HuH-7 (cell line): Measurements from ENCODE around the gene ACTG1.

Experiments
- DNase-seq: peaks from one replicate; pipeline ENCODE4 v3.0.0; 2011; ENCODE audit warnings: low spot score

Gene ACTG1

DNA sequence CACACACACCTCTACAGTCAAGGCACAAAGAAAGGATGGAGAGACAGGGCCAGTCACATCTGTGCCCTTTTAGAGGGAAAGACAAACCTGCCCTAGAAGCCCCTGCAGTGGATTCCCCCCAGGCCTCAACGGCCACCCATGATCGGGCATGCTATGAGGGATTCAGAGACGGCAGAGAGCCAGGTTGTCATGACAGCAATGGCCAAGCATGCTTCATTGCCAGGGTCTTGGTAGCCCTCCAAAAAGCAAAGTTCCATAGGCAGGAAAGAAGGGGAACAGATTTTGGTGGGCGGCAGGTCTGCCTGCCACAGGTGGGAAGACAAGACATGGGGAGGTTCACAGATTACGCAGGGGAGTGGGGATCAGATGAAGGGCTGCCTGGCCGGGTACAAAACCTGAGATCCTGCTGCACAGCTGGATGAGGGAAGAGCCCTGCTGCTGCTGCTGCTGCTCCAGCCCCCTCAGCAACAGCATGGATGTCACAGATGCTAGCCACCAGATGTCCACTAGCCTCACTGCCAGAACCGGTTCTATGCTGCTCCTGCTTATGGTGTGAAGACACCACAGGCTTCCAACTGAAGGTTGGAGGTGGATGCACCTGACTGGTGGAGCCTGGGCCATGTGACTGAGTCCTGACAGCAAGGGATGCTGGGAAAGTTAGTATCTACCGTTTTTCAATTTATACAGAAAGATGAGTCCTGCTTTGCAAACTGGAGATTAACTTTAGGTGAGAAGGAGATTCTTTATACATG is 17.8 kb downstream of the ACTG1 start:
- no peak for DNase-seq

DNA sequence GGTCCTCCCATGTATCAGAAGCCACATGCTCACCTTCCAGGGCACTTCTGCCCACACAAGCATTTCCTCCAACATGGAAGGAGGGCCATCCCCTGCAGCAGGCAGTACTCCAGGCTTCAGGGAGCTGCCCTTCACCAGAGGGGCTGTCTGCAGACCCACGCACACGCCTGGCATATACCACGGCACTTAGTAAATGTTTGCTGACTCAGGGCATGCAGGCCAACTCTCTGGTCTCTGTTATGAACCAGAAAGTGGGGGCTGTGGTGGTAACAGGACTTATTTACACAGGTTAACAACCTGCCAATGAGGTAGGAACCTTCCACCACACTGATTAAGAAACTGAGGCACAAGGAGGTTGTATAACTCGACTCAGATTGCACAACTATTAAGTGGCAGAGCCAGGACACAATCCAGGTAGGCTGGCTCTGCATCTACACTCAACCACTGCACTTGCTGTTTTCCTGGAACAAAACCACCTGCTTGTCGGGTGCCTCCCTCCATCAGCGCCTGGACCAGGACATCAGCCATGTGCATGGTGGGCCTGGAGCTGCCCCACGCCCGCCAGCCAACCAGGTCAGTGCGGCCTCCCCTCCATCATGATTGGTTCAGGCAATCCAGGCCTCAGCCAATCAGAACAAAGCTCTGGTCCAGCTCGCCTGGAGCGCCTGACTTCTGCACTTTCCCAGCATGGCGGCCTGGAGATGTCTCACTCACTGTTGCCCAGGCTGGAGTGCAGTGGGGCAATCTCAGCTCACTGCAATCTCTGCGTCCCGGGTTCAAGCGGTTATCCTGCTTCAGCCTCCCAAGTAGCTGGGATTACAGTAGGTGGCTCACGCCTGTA is 19.2 kb downstream of the ACTG1 start:
- DNase-seq = no peak

DNA sequence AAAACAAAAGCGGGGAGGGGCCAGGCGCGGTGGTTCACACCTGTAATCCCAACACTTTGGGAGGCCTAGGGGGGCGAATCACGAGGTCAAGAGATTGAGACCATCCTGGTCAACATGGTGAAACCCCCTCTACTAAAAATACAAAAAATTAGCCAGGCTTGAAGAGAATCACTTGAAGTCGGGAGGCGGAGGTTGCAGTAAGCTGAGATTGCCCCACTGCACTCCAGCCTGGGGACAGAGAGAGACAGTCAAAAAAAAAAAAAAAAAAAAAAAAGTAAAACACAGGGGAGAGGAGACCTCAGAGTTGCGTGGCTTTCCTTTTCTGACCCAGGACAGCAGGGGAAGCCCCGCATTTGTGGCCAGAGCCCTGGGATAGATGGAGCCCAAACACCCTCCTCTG is 19.9 kb downstream of the ACTG1 start:
- DNase-seq = no peak

DNA sequence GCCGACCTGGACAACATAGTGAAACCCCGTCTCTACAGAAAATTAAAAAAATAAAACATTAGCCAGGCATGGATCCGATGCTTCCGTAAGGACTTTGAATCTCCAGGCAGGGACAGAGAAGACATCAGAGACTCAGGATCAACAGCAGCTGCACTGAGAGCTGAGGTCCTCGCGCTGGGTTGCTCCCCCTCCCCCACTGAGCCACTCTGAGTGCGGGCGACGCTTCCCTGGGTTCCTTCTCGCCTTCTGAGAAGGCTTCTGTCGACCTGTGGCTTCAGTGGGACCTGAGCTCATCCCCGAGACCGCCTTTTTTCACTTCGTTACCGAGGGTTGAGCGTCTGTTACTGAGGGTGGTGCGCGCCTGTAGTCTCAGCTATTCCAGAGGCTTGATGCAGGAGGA is 20.4 kb downstream of the ACTG1 start:
- DNase-seq = no peak

DNA sequence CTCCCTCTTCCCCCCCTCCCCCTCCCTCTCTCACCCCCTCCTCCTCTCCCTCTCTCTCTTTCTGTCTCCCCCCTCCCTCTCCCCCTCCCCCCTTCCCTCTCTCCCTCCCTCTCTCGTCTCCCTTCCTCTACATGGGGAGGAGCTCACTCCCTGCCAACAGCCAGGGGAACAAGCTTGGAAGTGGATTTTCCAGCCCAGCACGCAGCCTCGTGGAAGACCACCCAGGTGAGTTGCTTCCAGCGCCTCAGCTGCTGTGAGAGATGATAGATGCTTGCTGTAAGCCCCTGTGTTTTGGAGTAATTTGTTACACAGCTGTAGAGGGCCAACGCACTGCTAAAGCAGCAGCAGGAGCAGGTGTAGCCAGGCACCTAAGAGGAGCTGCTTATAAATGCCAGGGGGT is 20.8 kb downstream of the ACTG1 start:
- no peak for DNase-seq

DNA sequence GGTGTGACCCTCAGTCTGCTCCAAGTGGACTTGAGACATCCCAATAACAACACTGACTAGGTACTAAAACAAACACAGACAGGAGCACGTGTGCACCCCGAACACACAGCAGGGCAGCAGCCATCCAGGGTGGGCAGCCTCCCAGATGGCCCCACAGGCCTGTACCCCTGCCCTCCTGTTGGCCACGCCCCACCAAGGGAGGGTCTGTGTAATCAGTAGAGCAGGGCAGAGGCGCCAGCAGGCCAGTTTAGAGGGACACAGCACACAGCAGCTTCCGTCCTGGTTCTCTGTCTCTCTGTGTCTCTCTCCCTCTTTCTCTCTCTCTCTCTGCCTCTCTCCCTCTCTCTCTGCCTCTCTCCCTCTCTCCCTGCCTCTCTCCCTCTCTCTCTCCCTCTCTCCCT is 21.4 kb downstream of the ACTG1 start:
- DNase-seq = no peak

DNA sequence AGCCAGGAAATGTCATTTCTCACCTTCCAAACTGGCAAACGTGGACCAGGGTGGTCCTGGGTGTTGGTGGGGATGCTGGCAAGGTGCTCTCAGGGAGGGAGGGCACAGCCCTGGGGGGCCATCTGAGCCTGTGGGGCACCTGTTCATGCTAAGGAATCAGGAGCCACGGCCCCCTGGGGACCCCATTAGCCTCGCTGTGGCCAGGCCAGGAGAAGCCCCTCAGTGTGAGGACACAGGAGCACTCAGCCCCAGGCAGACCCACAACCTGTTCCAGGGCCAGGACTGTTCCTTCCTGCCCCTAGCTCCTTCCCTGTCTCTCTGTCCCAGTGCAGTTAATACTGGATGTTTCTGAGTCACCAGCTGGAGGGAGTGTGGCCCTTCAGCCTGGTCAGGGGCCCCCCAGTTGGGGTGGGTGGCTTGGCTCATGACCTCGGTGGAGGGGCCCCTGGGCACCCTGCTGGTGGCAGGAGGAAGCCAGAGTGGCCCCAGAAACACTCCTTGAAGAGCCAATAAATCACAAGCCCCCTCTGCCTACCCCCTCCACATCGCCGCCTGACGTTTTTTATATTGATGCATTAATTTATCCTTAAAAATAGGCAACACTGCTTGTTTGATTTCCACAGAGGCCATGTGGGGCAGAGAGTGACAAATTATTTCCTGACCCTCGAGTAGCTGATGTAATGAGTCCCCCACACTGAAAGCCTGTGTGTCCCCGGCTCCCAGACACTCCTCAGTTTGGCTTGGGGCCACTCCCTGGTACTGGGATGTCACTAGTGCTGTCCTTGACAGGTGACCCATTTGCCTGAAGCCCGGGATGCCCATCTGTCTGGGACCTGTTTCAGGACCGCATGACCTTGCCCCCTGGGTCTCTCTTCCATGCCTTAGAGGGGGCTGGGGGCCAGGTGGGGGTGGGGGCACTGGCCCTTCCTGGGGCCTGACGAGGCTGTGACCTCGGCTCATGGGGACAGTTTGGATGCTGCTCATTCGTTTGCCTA is 22.3 kb downstream of the ACTG1 start:
- DNase-seq = no peak

DNA sequence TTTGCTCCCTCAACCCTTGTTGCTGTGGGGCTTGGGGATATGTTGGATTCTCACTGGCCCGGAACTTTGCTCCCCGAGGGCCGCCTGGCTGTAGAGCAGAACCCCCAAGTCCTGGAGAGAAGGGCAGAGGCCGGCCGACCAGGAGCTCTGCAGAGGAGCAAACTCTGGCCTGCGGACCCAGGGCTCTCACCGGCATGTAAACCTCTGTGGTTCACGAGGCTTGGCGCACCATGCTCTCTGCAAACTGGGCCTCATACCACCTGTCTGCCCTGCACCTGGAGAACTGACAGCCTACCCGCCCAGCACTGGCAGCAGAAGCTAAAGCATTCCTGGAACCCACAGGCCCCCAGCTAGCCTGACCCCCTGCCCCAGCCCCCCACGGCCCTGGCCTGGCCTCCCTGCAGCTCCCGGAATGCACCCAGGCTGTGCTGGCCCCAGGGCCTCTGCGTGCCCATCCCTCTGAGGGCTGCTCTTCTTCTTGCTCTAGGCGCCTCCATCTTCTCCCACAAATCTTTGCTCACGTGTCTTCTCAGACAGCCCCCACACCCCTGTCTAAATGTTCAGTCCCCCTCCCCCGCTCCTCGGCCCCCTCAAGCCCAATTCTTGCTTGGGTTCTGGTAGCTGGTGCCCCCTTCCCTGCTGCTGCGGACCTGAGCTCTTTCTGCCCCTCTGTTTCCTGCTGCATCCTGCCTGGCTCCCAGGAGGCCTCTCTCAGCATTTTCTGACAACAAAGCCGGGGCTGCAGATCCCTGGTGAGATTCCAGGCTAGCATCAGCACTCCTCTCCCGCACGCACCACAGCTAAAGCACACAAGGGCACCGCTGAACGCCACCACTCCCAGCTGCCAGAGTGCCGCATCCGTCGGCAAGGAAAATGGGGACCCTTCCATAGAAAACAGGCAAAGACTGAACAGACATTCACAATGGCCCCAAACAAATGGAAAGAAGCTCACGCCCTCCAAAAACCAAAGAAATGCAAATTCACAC is 23.3 kb downstream of the ACTG1 start:
- no peak for DNase-seq

DNA sequence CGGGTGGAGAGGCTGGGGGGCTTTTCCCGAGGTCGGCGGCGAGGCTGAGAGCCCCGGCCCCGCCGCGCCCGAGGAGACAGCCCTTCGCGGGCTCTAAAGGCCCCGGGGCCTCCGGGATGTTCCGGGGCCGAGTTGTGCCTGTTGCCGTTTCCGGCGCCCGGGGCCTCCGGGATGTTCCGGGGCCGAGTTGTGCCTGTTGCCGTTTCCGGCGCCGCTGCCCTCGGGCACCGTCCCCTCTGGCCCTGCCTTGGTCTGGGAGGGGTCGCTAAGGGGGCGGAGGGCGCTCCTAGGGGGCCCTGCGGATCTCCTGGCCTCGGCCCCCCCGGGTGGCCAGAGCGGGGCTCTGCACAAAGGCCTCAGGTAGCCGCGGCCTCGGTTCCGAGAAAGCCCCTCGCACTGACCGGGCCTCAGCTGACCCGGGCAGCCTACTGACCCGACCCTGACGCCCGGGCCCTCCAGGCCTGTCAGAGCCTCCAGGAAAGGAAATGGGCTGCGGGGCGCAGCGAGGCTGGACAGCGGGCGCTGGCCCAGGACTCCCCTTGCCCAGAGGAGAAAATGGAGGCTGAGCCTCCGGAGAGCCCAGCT is 24.2 kb downstream of the ACTG1 start:
- DNase-seq = no peak

DNA sequence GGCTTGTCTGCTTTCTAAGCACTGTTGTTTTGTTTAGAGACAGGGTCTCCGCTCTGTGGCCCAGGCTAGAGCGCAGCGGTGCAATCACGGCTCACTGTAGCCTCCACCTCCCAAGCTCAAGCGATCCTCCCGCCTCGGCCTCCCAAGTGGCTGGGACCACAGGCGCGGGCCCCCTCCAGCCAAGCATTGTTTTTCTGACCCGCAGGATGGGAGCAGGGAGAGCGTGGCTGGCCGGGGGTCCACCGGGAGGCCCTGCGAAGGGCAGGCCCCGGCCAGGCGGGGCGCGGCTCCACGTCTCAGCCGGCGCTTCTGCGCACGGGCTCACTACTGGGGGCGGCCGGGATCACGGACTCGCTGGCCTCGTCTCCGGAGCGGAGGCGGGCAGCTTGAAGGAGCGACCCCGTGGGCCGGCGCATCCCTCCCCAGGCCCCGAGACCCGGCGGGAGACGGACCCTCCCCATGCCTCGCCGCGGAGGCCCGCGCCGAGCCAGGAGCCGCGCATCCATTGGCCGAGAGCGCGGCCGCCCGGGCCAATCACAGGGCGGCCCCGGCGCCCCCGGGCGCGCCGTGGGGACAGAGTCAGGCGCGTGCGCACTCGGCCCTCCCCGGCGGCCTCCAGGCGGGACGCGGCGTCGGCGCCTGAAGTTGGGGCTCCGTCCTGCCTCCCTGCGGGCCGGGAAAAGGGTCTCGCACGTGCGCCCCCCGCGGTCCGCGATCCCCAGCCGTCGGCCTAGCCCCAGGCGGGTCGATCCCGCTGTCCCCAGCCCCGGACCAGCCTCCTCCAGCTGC is 24.9 kb downstream of the ACTG1 start:
- peak; percentile 98 for DNase-seq

DNA sequence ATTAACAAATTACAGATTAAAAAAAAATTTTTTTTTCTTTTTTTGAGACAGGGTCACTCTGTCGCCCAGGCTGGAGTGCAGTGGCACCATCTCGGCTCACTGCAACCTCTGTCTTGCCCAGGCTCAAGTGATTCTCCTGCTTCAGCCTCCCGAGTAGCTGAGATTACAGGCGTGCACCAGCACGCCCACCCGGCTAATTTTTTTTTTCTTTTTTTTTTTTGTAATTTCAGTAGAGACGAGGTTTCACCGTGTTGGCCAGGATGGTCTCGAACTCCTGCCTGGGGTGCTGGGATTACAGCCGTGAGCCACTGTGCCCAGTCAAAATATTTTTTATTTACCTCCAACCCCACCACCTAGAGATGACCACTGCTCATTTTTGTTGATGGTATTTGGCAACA is 25.5 kb downstream of the ACTG1 start:
- DNase-seq = no peak

DNA sequence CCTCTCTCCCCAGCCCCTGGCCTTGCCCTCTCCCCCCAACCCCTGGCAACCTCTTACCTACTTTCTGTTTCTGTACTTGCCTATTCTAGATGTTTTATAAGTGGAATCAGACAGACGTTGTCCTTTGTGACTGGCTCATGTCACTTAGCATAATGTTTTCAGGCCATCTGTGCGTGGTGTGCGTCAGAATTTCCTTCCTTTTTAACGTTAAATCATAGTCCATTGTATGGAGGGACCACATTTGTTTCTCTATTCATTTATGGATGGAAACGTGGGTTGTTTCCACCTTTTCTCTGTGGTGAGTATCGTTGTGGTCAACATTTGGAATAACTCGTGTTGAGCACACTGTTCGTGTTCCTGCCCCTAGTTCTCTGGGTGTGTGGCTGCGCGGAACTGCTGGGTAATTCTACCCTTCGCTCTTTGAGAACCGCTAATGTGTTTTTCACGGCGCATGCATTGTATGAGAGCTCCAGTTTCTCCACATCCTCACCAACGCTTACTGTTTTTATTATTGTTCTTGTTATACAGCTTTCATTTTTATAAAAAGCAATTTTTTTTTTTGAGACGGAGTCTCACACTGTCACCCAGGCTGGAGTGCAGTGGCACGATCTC is 26.3 kb downstream of the ACTG1 start:
- DNase-seq = no peak

DNA sequence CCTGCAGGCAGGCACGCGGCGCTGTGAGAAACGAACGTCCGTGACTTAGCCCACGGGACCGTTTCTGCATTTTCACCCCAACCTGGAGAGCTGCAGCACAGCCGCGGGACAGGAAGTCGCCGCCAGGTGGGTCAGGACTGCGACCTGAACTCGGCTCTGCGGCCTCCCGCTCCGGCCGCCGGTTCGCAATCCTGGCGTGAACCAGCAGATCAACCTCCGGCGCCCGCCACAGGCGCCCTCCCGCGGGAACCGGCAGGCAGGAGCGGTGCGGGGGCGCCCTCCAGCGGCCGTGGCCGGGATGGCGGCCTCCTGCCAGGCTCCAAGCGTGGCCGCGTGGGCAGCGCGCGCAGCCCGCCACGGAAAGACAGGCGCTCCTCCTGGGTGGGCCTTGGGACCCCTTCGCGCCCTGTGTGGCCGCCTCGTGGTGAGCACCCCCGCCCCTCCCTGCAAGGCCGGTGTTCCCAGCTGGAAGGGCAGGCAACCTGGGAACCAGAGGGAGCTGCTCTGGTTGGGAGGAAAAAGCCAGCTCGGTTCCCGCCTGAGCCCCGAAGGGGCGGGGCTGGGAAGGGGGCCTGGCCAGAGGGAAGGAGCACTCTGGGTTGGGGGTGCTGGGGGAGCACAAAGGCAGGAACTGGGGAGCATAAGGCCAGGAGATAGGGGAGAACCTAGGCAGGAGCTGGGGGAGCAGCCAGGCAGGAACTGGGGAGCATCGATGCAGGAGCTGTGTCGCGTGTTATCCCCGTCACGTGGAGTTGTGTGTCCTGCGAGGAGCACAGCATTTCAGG is 28.2 kb downstream of the ACTG1 start:
- peak; percentile 90 for DNase-seq

DNA sequence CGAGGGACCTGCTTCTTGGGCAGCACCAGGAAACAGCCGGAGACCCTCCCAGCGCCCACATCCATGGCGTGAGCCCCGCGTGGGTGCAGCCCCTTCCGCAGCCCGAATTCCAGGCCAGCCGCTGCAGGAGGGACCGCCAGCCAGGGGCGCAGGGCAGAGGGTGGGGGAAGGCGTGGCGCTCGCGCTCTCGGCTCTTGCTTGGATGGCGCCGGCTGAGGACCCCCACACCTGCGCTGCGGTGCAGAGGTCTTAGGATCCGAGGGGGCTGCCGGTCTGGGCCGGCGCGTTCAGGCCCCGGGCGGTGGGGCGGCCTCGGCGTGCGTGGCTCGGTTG is 28.8 kb downstream of the ACTG1 start:
- DNase-seq = no peak

DNA sequence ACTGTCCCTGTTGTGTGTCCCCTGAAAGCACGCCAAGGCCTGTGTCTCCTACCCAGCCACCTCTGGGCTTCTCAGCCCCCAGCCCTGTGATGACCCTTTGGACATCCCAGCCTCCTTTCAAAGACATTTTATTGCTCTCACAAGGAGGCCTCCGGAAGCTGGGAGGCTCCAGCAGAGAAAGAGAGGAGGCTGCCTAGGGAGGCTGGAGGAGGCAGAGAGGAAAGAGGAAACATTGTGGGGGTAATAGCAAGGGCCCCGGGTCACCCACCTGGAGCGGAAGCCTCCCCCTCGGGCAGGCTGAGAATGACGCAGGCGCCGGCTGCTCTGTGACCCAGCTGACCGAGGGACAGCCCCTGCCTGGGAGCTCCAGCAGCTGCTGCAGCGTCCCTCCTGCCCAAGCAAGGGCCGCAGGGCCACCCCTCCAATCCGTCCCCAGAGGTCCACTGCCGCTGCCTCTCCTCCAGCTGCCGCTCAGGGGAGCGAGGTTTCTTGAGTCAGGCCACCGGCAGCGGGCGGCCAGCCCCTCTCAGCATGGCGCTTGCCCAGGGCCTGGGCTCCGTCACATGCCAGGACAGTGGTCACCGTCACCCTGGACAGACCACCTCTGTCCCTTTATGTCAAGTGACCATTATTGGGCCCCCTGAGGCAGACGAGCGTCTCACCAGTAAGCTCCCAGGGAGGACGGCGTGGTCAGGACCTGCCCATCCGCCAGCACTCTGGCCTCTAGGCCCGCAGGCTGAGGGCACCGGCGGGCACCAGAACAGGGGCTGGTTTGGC is 29.3 kb downstream of the ACTG1 start:
- no peak for DNase-seq

DNA sequence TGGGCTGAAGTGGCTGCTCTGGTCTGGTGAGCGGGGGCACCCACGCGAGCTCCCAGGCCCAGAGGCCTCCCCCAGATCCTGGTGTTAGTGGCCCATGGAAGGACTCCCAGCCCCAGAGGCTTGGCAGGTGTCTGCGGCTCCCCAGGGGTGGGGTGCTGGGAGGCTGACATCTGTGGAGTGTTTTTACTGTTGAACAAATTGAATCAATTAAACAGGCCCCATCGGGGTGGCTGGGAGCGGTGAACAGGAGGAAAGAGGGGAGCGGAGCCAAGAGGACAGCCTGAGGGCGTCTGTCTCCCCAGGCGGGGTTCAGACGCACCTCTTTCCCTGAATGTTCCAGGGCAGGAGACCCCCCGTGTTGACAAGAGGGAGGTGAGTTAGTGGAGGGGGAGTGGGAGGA is 29.9 kb downstream of the ACTG1 start:
- DNase-seq = no peak

DNA sequence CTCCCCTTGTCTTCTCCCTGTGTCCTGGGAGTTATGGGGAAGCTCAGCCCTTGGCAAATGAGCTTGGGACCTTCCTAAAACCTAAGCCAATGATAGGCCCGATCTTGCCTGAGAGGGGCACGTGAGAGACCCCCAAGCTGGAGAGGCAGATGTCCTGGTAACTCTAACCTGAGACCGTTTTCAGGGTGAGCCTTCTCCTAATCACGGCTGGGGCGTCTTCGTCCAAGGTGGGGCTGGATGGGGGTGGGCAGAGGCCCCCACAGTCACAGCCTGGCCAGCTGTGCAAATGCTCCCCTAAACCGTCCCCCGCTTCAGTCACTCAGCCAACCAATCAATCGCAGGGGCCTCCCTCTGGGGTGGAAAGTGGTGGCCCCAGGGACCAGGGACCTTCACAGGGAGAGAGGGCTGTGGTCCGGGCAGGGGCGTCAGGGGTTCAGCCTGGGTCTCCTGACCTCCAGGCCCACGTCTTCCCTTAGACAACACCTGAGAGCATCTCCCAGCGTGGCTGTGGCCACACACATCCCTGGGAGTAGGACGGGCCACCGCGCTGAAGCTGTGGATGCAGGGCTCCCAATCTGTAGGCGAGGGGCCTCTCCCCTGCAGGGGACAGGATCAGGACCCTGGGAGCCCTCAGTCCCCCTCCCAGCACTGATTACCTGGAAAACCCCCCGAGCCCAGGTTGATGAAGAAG is 30.6 kb downstream of the ACTG1 start:
- no peak for DNase-seq
